SJCRH30 (cell line): ENCODE results near the gene XPNPEP2. TPM values are rescaled to one million over a fixed set of nuclear protein-coding genes. Genes with fewer than 3 reads are reported as not detected.
A peak's percentile ranks its signal among the peaks of the same experiment; 100 is the strongest.

ENCODE experiments used
- DNase-seq, 2 experiments: peaks; one replicate each; pipeline ENCODE4 v3.0.0-alpha.2; 2015 to 2020
- H3K27ac ChIP-seq: fragments of 250-450 bp; sonication (Bioruptor Pico); 2 replicates; pipeline ENCODE4 v1.5.1; 2020; ENCODE audit warnings: mild to moderate bottlenecking, moderate library complexity
- H3K27me3 ChIP-seq: fragments of 250-450 bp; sonication (Bioruptor Pico); 2 replicates; pipeline ENCODE4 v1.5.1; 2020; ENCODE audit warnings: mild to moderate bottlenecking, moderate library complexity
- H3K36me3 ChIP-seq: fragments of 250-450 bp; sonication (Bioruptor Pico); 2 replicates; pipeline ENCODE4 v1.5.1; 2020; ENCODE audit warnings: mild to moderate bottlenecking, moderate library complexity
- H3K4me1 ChIP-seq: fragments of 250-450 bp; sonication (Bioruptor Pico); 2 replicates; pipeline ENCODE4 v1.5.1; 2020; ENCODE audit warnings: mild to moderate bottlenecking, moderate library complexity
- H3K4me3 ChIP-seq: fragments of 250-450 bp; sonication (Bioruptor Pico); 2 replicates; pipeline ENCODE4 v1.5.1; 2020; ENCODE audit warnings: mild to moderate bottlenecking, moderate library complexity
- H3K9me3 ChIP-seq: fragments of 250-450 bp; sonication (Bioruptor Pico); replicated peaks from 2 replicates; pipeline ENCODE4 v1.5.1; 2020; ENCODE audit warnings: mild to moderate bottlenecking, moderate library complexity
- total RNA-seq: library from RNA; depleted of rRNA; stranded (reverse); fragments of >200 nt; shearing (Covaris generic); gene quantifications from 2 replicates; pipeline ENCODE4 v1.2.3, GENCODE V29; 2014

The XPNPEP2 gene
- total RNA-seq, 1 experiment from 2014 or later: 0.14 TPM

- DNase-seq: no peak
- H3K36me3 ChIP-seq: no peaks in the 10 kb centered on the region
Observed at GRCh38 chrX:129705377-129705925, 33.3 kb upstream of the XPNPEP2 start.

GRCh38 chrX:129705988-129706387 is 32.8 kb upstream of the XPNPEP2 start:
- H3K9me3 ChIP-seq: no peaks in the 10 kb centered on the region
- DNase-seq: no peak
- H3K36me3 ChIP-seq: no peaks in the 10 kb centered on the region
- no peaks in the 10 kb centered on the region for H3K27me3 ChIP-seq
- peaks cover 4% of the 10 kb centered on the region; the same call in 1 of the 2 replicates for H3K4me1 ChIP-seq
- no peak overlapping the region for H3K27ac ChIP-seq
- H3K4me3 ChIP-seq: no peak overlapping the region

More at GRCh38 chrX:129705377-129705925, 33.3 kb upstream of the XPNPEP2 start:
- Histone ChIP-seq H3K4me1 (peaks cover 4% of the 10 kb centered on the region; the same call in 1 of the 2 replicates), H3K27me3 (no peaks in the 10 kb centered on the region), H3K4me3 (no peak overlapping the region), H3K27ac (no peak overlapping the region), H3K9me3 (no peaks in the 10 kb centered on the region)

GRCh38 chrX:129706400-129707072 is 32.2 kb upstream of the XPNPEP2 start:
- H3K4me3 ChIP-seq: no peak overlapping the region
- H3K9me3 ChIP-seq: no peaks in the 10 kb centered on the region
- H3K4me1 ChIP-seq: peaks cover 4% of the 10 kb centered on the region; the same call in 1 of the 2 replicates
- H3K27ac ChIP-seq: no peak overlapping the region
- no peaks in the 10 kb centered on the region for H3K27me3 ChIP-seq
- no peaks in the 10 kb centered on the region for H3K36me3 ChIP-seq
- DNase-seq: peak; percentile 60 to 68

GRCh38 chrX:129714581-129714980 is 24.2 kb upstream of the XPNPEP2 start:
- DNase-seq: no peak
- Histone ChIP-seq H3K9me3 (no peaks in the 10 kb centered on the region), H3K4me3 (no peak overlapping the region), H3K36me3 (no peaks in the 10 kb centered on the region), H3K27me3 (no peaks in the 10 kb centered on the region), H3K4me1 (no peaks in the 10 kb centered on the region), H3K27ac (no peak overlapping the region)

- Histone ChIP-seq H3K36me3 (no peaks in the 10 kb centered on the region), H3K27ac (no peak overlapping the region), H3K9me3 (no peaks in the 10 kb centered on the region), H3K27me3 (no peaks in the 10 kb centered on the region), H3K4me3 (no peak overlapping the region), H3K4me1 (no peaks in the 10 kb centered on the region)
- no peak for DNase-seq
Observed at GRCh38 chrX:129716507-129716906, 22.3 kb upstream of the XPNPEP2 start.

- no peaks in the 10 kb centered on the region for H3K27me3 ChIP-seq
- no peaks in the 10 kb centered on the region for H3K4me1 ChIP-seq
- H3K36me3 ChIP-seq: no peaks in the 10 kb centered on the region
- no peak overlapping the region for H3K27ac ChIP-seq
- no peaks in the 10 kb centered on the region for H3K9me3 ChIP-seq
- no peak for DNase-seq
- H3K4me3 ChIP-seq: no peak overlapping the region
Observed at GRCh38 chrX:129717892-129718291, 20.9 kb upstream of the XPNPEP2 start.

GRCh38 chrX:129718676-129719075 is 20.1 kb upstream of the XPNPEP2 start:
- no peak for DNase-seq
- Histone ChIP-seq H3K4me1 (no peaks in the 10 kb centered on the region), H3K27ac (no peak overlapping the region), H3K9me3 (no peaks in the 10 kb centered on the region), H3K4me3 (no peak overlapping the region), H3K27me3 (no peaks in the 10 kb centered on the region), H3K36me3 (no peaks in the 10 kb centered on the region)

- Histone ChIP-seq H3K4me1 (no peaks in the 10 kb centered on the region), H3K9me3 (no peaks in the 10 kb centered on the region), H3K36me3 (no peaks in the 10 kb centered on the region), H3K27me3 (no peaks in the 10 kb centered on the region), H3K4me3 (no peak overlapping the region), H3K27ac (no peak overlapping the region)
- no peak for DNase-seq
Observed at GRCh38 chrX:129719268-129719667, 19.5 kb upstream of the XPNPEP2 start.

GRCh38 chrX:129719931-129720530 is 18.7 kb upstream of the XPNPEP2 start:
- H3K4me3 ChIP-seq: no peak overlapping the region
- no peaks in the 10 kb centered on the region for H3K4me1 ChIP-seq
- H3K27me3 ChIP-seq: no peaks in the 10 kb centered on the region
- H3K27ac ChIP-seq: no peak overlapping the region
- no peaks in the 10 kb centered on the region for H3K36me3 ChIP-seq
- no peak for DNase-seq
- H3K9me3 ChIP-seq: no peaks in the 10 kb centered on the region

- H3K27ac ChIP-seq: no peak overlapping the region
- no peaks in the 10 kb centered on the region for H3K4me1 ChIP-seq
- no peaks in the 10 kb centered on the region for H3K36me3 ChIP-seq
- no peaks in the 10 kb centered on the region for H3K9me3 ChIP-seq
- no peaks in the 10 kb centered on the region for H3K27me3 ChIP-seq
- DNase-seq: no peak
- H3K4me3 ChIP-seq: no peak overlapping the region
Observed at GRCh38 chrX:129720741-129721140, 18.0 kb upstream of the XPNPEP2 start.

GRCh38 chrX:129721414-129721813 is 17.4 kb upstream of the XPNPEP2 start:
- no peaks in the 10 kb centered on the region for H3K9me3 ChIP-seq
- H3K27me3 ChIP-seq: no peaks in the 10 kb centered on the region
- H3K4me1 ChIP-seq: no peaks in the 10 kb centered on the region
- H3K36me3 ChIP-seq: no peaks in the 10 kb centered on the region
- no peak for DNase-seq
- H3K27ac ChIP-seq: no peak overlapping the region
- no peak overlapping the region for H3K4me3 ChIP-seq

GRCh38 chrX:129721870-129722269 is 16.9 kb upstream of the XPNPEP2 start:
- Histone ChIP-seq H3K9me3 (no peaks in the 10 kb centered on the region), H3K4me1 (no peaks in the 10 kb centered on the region), H3K27me3 (no peaks in the 10 kb centered on the region), H3K36me3 (no peaks in the 10 kb centered on the region), H3K27ac (no peak overlapping the region), H3K4me3 (no peak overlapping the region)
- DNase-seq: no peak

- Histone ChIP-seq H3K4me3 (no peak overlapping the region), H3K9me3 (no peaks in the 10 kb centered on the region), H3K36me3 (no peaks in the 10 kb centered on the region), H3K4me1 (no peaks in the 10 kb centered on the region), H3K27me3 (no peaks in the 10 kb centered on the region), H3K27ac (no peak overlapping the region)
- no peak for DNase-seq
Observed at GRCh38 chrX:129723511-129723910, 15.3 kb upstream of the XPNPEP2 start.

GRCh38 chrX:129724754-129725153 is 14.0 kb upstream of the XPNPEP2 start:
- Histone ChIP-seq H3K27ac (no peak overlapping the region), H3K9me3 (no peaks in the 10 kb centered on the region), H3K36me3 (no peaks in the 10 kb centered on the region), H3K4me3 (no peak overlapping the region), H3K4me1 (no peaks in the 10 kb centered on the region), H3K27me3 (no peaks in the 10 kb centered on the region)
- DNase-seq: no peak

GRCh38 chrX:129726307-129727111 is 12.3 kb upstream of the XPNPEP2 start:
- Histone ChIP-seq H3K36me3 (no peaks in the 10 kb centered on the region), H3K27me3 (no peaks in the 10 kb centered on the region), H3K4me1 (no peaks in the 10 kb centered on the region), H3K27ac (no peak overlapping the region), H3K9me3 (no peaks in the 10 kb centered on the region), H3K4me3 (no peak overlapping the region)
- DNase-seq: peak; percentile 41 to 73
